GM18909 (cell line): ENCODE data around the gene HS6ST3.

Experiments
- ATAC-seq: cut with Tn5 transposase; IDR thresholded peaks from one replicate; pipeline ENCODE4 v1.9.1; 2021; ENCODE audit warnings: mild to moderate bottlenecking; ENCODE audit not compliant: unreplicated experiment, poor library complexity

The HS6ST3 gene

DNA sequence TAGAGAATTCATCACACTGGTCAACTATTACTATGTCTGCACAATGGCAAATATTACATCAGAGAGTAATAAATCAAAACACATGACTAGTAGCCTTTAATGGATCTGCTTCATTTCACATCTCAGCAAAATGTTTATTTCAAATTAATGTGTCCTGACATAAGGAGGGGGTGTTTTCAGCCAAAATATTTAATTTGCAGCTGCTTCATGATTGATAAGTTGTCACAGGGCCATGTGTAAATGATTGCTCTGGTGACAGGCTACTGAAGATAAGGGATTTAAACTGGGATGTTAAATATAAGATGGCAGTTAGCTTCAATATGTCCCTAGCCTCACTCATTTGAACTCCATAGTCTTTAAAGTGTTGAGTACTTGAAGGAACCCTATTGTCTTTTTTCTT lies 601.1 kb downstream of the HS6ST3 start:
- ATAC-seq, result no peak

DNA sequence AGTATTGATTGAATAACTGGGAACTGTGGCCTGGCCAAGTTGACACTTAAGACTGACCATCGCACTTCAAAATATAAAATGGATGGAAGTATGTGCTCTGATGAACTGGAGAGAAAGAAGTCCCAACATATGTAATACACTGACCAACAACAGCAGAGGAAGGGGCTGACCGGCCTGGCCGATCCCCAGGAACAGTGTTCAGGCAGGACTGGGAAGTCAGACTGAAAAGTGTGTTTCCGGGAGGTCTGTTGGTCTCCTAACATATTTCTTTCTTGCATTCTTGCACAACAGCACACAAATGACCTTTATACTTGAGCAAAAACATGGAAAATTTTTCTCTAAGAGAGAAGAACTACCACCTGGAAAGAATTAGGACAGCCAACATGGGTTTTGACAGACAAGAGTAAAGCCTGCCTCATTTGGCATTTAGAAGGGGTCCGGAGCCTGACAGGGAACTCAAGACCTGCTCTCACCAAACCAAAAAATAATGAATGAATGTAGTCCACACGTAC lies 606.5 kb downstream of the HS6ST3 start:
- ATAC-seq, result no peak

GRCh38 chr13:96700657-96701056 lies 610.8 kb downstream of the HS6ST3 start:
- no peak for ATAC-seq

DNA sequence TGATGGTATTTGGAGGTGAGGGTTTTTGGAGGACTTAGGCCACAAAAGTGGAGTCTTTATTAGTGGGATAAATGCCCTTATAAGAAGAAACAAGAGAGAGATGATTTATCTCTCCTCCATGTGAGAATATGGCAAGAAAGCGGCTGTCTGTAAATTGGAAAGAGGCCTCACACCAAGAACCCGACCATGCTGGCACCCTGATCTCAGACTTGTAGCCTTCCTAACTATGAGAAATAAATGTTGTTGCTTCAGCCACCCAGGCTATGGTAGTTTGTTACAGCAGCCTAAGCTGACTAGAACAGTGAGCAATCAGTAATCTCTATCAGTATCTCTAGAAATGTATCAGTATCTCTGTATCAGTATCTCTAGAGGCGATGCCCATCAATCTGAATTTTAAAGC lies 617.2 kb downstream of the HS6ST3 start:
- no peak for ATAC-seq

- no peak for ATAC-seq
These were observed 620.4 kb downstream of the HS6ST3 start for GRCh38 chr13:96710166-96710862.

DNA sequence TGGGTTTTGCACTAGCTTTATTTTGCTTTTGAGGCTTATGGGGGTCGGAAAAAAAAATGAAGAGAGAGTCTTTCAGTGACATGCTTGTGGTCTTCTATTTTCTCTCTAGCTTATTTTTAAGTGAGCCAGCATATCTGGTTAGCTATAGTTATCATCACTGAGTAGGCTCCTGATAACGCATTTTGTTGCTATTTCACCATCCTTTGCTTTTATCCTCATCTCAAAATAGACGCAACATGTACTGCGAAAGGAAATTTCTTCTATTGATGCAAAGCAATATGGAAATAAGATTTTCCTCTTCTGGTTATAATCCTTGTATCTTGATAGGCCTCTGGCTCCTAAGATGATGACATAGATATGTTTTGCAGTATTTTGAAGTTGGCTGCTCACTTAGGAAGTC lies 630.5 kb downstream of the HS6ST3 start:
- ATAC-seq, result no peak

GRCh38 chr13:96726651-96727050 lies 636.7 kb downstream of the HS6ST3 start:
- ATAC-seq, result no peak

GRCh38 chr13:96728463-96728862 lies 638.6 kb downstream of the HS6ST3 start:
- no peak for ATAC-seq

GRCh38 chr13:96730676-96731075 lies 640.8 kb downstream of the HS6ST3 start:
- no peak for ATAC-seq

GRCh38 chr13:96734499-96734898 lies 644.6 kb downstream of the HS6ST3 start:
- ATAC-seq, result no peak

GRCh38 chr13:96741779-96742178 lies 651.9 kb downstream of the HS6ST3 start:
- ATAC-seq, result no peak

DNA sequence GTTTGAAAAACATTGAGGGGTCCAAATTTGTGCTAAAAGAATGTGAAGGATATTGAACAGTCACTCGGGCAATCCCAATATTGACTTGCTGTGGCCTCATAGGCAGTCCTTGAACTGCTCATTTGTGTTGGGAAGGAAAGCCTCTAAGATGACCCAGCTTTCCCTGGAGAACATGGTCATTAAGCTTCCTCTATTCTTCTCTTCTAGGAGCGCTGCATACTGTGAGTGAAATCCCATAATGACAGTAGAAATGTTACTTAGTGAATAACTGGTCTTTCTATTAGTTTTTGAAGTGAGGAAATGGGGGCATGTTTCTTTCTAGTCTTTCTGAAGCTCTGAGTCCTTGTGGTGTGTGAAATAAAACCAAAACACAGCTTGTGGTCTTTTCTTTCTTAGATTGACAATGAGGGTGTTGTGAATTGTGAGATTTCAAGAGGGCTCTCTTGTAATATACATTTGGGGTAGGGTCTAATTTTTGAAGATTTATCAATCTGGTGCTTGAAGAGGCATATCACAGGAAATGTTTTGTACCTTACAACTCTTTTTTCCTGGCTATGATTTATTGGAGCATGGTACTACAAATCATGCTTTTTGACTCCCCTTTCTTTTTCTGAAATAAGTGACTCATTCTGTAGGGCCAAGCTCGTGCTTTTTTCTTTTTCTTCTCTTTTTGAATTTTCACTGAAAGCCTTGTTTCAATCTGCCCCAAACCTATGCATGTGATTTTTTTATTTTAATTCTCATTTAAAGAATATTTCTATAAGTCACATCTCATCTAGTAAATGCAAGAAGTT lies 653.6 kb downstream of the HS6ST3 start:
- ATAC-seq, result no peak

- no peak for ATAC-seq
These were observed 654.7 kb downstream of the HS6ST3 start for GRCh38 chr13:96744367-96745331.

DNA sequence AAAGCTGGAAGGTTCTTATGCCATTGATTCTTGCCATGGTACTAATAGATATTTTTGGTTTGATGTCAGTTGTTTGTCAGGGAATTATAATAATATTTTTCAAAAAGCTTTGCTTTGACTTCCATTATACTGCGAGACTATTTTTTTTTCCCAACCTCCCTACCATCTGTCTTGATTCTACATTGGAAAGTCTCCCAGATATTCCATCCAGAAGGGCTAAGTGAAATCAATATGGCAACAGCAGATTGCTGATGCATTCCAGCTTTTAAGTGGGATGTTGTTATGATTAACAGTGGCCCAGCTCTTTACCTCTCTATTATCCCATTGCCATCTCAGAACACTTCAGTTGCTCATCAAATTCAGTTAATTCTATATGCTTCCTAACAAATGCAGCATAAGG lies 657.0 kb downstream of the HS6ST3 start:
- ATAC-seq, result no peak

- no peak for ATAC-seq
These were observed 659.9 kb downstream of the HS6ST3 start for GRCh38 chr13:96749825-96750224.

GRCh38 chr13:96751089-96751488 lies 661.2 kb downstream of the HS6ST3 start:
- no peak for ATAC-seq

DNA sequence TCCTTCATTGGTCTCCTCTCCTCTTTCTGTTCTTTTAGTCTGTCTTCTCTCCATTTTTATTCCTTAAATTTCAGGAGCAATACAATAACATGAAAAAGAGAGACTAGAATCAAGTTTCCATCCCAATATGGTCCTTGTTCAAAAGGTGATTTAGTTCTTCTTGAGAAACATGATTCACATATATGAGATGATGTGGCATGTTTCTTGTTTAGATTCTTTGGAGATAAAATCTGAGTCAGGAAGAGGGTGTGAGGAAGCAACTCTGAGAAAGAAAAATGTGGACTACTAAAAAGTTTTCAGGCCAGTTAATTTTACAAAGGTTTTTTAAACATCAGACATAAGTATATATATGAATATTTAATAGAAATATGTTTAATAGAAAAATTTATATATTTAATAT lies 673.0 kb downstream of the HS6ST3 start:
- ATAC-seq, result no peak

DNA sequence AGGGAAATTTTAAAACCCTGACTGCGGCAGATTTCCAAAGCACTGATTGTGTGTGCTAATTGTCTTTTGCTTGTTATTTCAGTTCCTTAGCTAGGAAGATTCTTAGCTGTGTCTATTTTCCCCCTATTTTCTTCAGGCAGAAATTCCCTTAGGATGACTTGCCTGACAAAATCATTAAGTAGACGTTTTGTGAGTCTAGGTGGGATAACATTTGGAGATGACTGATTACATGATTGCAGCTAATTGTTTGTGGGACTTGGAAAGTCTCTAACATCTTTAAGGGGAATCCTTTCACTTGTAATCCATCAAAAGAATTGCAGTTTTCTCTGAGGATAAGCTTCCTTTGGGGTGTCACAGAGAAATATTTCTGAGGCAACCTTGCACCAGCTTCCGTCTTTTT lies 676.4 kb downstream of the HS6ST3 start:
- no peak for ATAC-seq

GRCh38 chr13:96768524-96768923 lies 678.6 kb downstream of the HS6ST3 start:
- ATAC-seq, result no peak

DNA sequence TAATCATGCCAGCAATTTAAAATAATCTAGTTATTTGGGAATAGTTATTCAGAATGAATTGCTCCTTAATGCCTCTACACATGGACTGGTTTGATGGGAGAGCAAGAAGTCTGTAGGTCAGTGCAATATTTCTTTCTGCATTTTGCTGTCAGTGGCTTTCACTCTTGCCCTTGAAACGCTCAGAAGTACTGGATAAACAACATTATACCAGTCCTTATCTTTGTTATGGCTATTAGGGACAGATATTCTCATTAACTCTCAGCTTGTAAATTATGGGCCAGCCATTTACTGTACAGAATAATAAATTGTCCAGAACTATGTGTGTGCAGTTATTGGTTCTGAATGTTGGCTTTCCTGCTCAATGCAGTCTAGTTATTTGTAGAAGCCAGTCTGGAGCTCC lies 680.0 kb downstream of the HS6ST3 start:
- ATAC-seq, result no peak
